H1 (cell line): Measurements from ENCODE around the gene C16orf87. TPM values are rescaled to one million over a fixed set of nuclear protein-coding genes. Genes with fewer than 3 reads are reported as not detected.

ENCODE experiments used
- SP1 ChIP-seq: IDR thresholded peaks from 2 replicates; pipeline ENCODE4 v1.6.1; 2011; ENCODE audit warnings: low read depth, low read length
- SRF ChIP-seq: IDR thresholded peaks from 2 replicates; pipeline ENCODE4 v1.6.1; 2011; ENCODE audit warnings: mild to moderate bottlenecking, low read depth, low read length, moderate library complexity
- polyA plus RNA-seq, 7 experiments: library from polyadenylated mRNA; depleted of rRNA in 3 of 7; stranded (reverse) in 5 of 7; unstranded in 2 of 7; fragments of >200 nt in 5 of 7; fragments of 200-250 nt in 2 of 7; gene quantifications; 1 replicate in 5 of 7; 2 replicates in 1 of 7; 4 replicates in 1 of 7; pipeline versions ENCODE4 v1.2.1 to v1.2.3, GENCODE V29; 2011 to 2013; ENCODE audit warnings: missing spikeins in 2 of 7, mixed read lengths in 2 of 7
- total RNA-seq: library from RNA; stranded (reverse); fragmentation: NEBNext Ultra II Directional; extraction: Animal tissue kit (Norgen Biotek cat#: 25700); gene quantifications from 2 replicates; pipeline ENCODE4 v1.2.1, GENCODE V29; 2021

C16orf87 gene
- total and polyA plus RNA-seq, 2 of the 8 experiments (the other 6 are each of a cell fraction or from before 2014, with no cell fraction given) = 4.8 to 21.8 TPM

GRCh38 chr16:46808997-46809396 is 22.0 kb downstream of the C16orf87 start (continued):
- TF ChIP-seq SRF = no peak
- TF ChIP-seq SP1 = no peak
